ENCODE results near the gene DOCK1.
A peak's percentile ranks its signal among the peaks of the same experiment; 100 is the strongest.
"Not testable (repeated sequence)": the region's sequence is repeated elsewhere in the genome, so short reads cannot be mapped to it uniquely, and the experiment has no call there.

Gene DOCK1

DNA sequence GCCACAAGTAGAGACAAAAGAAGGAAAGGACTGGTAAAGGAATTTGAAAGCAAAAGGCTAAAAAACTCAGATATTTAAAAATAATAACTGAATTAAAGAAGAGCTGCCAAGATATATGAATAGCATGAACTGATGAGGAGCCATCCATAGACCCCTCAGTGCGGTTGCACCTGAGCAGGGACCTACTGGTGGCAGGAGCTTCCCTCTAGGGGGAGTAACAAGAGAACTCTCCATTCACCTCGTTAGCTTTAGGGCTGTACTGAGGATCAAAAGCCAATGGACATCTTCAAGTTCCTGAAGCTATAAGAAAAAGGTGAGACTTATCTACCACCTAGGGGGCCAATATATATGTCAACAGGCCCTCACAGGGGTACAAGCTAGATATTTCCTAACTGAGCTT, 27.8 kb upstream of the DOCK1 start:
- Histone ChIP-seq H2BK5ac (ENCODE audit: low read length) (no peak overlapping the region), H2AK5ac (ENCODE audit: low read depth, low read length) (no peak overlapping the region), H3K4ac (ENCODE audit: low read length) (no peak overlapping the region), H3K27me3 (ENCODE audit: control insufficient read depth in 3 of 3, insufficient read depth in 3 of 3, low read depth in 1 of 3, low read length in 3 of 3) (no peaks in the 10 kb centered on the region), H3K79me1 (ENCODE audit: low read depth, low read length) (no peaks in the 10 kb centered on the region), H4K91ac (ENCODE audit: low read depth, low read length, poor library complexity) (no peak overlapping the region), H3K27ac (replicated peaks; ENCODE audit: low read length) (no peak overlapping the region), H3K23ac (ENCODE audit: low read depth, low read length, poor library complexity) (no peak overlapping the region), H2BK15ac (ENCODE audit: low read length) (no peak overlapping the region), H4K8ac (ENCODE audit: low read depth, low read length) (no peak overlapping the region), H2BK120ac (ENCODE audit: low read depth, low read length) (no peak overlapping the region), H2AFZ (ENCODE audit: low read length) (no peak overlapping the region), H3K4me3 (ENCODE audit: low read length in 2 of 2) (no peak overlapping the region), H2BK12ac (ENCODE audit: low read length) (no peak overlapping the region), H3K18ac (ENCODE audit: low read length) (no peak overlapping the region), H3K9ac (ENCODE audit: low read depth, low read length, poor library complexity) (no peak overlapping the region), H3K4me2 (ENCODE audit: insufficient read depth, low read length, poor library complexity, severe bottlenecking) (no peak overlapping the region), H3K9me3 (replicated peaks in 1 of 2; ENCODE audit: control insufficient read depth in 2 of 2, insufficient read depth in 1 of 2, low read depth in 1 of 2, low read length in 2 of 2) (no peaks in the 10 kb centered on the region), H3K14ac (ENCODE audit: low read length) (no peak overlapping the region), H3K4me1 (ENCODE audit: control insufficient read depth in 2 of 2, insufficient read depth in 1 of 2, low read depth in 1 of 2, low read length in 2 of 2) (peaks cover 0 to 11% of the 10 kb centered on the region in 2 donors), H3K36me3 (replicated peaks in 1 of 2; ENCODE audit: control insufficient read depth in 2 of 2, insufficient read depth in 2 of 2, low read length in 2 of 2) (no peaks in the 10 kb centered on the region)
- DNase-seq (ENCODE audit: low spot score): no peak
- WGBS, 2 donors (ENCODE audit: extremely low coverage in 2 of 2, insufficient read length in 2 of 2, insufficient replicate concordance in 1 of 2): no CpG with 5 or more reads among the region's 2 CpGs

DNA sequence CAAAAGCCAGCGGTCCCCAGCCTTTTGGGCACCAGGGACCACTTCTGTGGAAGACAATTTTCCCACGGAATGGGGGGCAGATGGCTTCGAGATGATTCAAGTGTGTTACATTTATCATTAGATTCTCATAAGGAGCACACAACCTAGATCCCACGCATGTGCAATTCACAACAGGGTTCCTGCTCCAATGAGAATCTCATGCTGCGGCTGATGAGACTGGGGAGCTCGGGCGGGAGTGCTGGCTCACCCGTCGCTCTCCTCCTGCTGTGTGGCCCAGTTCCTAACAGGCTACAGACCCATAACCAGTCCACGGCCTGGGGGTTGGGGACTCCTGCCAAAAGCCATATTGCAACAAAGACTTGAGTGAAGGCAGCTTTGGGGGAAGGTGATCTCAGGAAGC, 26.6 kb upstream of the DOCK1 start:
- Histone ChIP-seq H3K4me1 (ENCODE audit: control insufficient read depth in 2 of 2, insufficient read depth in 1 of 2, low read depth in 1 of 2, low read length in 2 of 2) (peaks cover 0 to 4% of the 10 kb centered on the region in 2 donors), H2BK120ac (ENCODE audit: low read depth, low read length) (no peak overlapping the region), H3K4me3 (ENCODE audit: low read length in 2 of 2) (no peak overlapping the region), H2AFZ (ENCODE audit: low read length) (no peak overlapping the region), H4K91ac (ENCODE audit: low read depth, low read length, poor library complexity) (no peak overlapping the region), H2AK5ac (ENCODE audit: low read depth, low read length) (peak overlapping the region; percentile 14), H2BK12ac (ENCODE audit: low read length) (no peak overlapping the region), H3K36me3 (replicated peaks in 1 of 2; ENCODE audit: control insufficient read depth in 2 of 2, insufficient read depth in 2 of 2, low read length in 2 of 2) (no peaks in the 10 kb centered on the region), H3K27ac (replicated peaks; ENCODE audit: low read length) (no peak overlapping the region), H2BK15ac (ENCODE audit: low read length) (no peak overlapping the region), H3K14ac (ENCODE audit: low read length) (no peak overlapping the region), H4K8ac (ENCODE audit: low read depth, low read length) (no peak overlapping the region), H3K79me1 (ENCODE audit: low read depth, low read length) (no peaks in the 10 kb centered on the region), H3K9me3 (replicated peaks in 1 of 2; ENCODE audit: control insufficient read depth in 2 of 2, insufficient read depth in 1 of 2, low read depth in 1 of 2, low read length in 2 of 2) (no peaks in the 10 kb centered on the region), H3K27me3 (ENCODE audit: control insufficient read depth in 3 of 3, insufficient read depth in 3 of 3, low read depth in 1 of 3, low read length in 3 of 3) (no peaks in the 10 kb centered on the region), H2BK5ac (ENCODE audit: low read length) (no peak overlapping the region), H3K4ac (ENCODE audit: low read length) (no peak overlapping the region), H3K4me2 (ENCODE audit: insufficient read depth, low read length, poor library complexity, severe bottlenecking) (no peak overlapping the region), H3K9ac (ENCODE audit: low read depth, low read length, poor library complexity) (no peak overlapping the region), H3K18ac (ENCODE audit: low read length) (no peak overlapping the region), H3K23ac (ENCODE audit: low read depth, low read length, poor library complexity) (no peak overlapping the region)
- no peak for DNase-seq (ENCODE audit: low spot score)
- no CpG with 5 or more reads among the region's 10 CpGs for WGBS, 2 donors (ENCODE audit: extremely low coverage in 2 of 2, insufficient read length in 2 of 2, insufficient replicate concordance in 1 of 2)

DNA sequence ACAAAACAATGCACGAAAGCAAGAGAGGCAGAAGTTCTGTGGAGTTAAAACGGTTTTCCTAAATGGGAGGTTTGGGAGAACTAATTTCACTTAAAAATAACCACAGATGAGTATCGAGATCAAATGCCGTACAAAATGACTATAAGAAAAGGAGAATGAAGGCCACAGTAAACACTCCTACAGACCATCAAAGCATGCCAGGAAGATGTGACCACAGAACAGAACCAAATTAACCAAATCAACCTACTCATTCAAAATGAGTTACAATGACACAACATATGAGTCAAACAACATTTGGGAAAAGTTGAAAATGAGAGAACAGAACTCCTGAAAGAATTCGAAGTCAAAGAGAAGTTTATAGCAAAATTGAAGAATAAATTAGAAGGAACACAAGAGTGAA, 24.3 kb upstream of the DOCK1 start:
- Histone ChIP-seq H2AFZ (ENCODE audit: low read length) (no peak overlapping the region), H3K9me3 (replicated peaks in 1 of 2; ENCODE audit: control insufficient read depth in 2 of 2, insufficient read depth in 1 of 2, low read depth in 1 of 2, low read length in 2 of 2) (no peaks in the 10 kb centered on the region), H3K4me2 (ENCODE audit: insufficient read depth, low read length, poor library complexity, severe bottlenecking) (no peak overlapping the region), H3K14ac (ENCODE audit: low read length) (no peak overlapping the region), H3K79me1 (ENCODE audit: low read depth, low read length) (no peaks in the 10 kb centered on the region), H4K8ac (ENCODE audit: low read depth, low read length) (no peak overlapping the region), H3K18ac (ENCODE audit: low read length) (no peak overlapping the region), H4K91ac (ENCODE audit: low read depth, low read length, poor library complexity) (no peak overlapping the region), H3K4me1 (ENCODE audit: control insufficient read depth in 2 of 2, insufficient read depth in 1 of 2, low read depth in 1 of 2, low read length in 2 of 2) (no peaks in the 10 kb centered on the region), H3K4ac (ENCODE audit: low read length) (no peak overlapping the region), H3K9ac (ENCODE audit: low read depth, low read length, poor library complexity) (no peak overlapping the region), H2BK12ac (ENCODE audit: low read length) (no peak overlapping the region), H3K23ac (ENCODE audit: low read depth, low read length, poor library complexity) (no peak overlapping the region), H2BK5ac (ENCODE audit: low read length) (no peak overlapping the region), H2AK5ac (ENCODE audit: low read depth, low read length) (no peak overlapping the region), H3K4me3 (ENCODE audit: low read length in 2 of 2) (no peak overlapping the region), H2BK120ac (ENCODE audit: low read depth, low read length) (no peak overlapping the region), H2BK15ac (ENCODE audit: low read length) (no peak overlapping the region), H3K27ac (replicated peaks; ENCODE audit: low read length) (no peak overlapping the region), H3K36me3 (replicated peaks in 1 of 2; ENCODE audit: control insufficient read depth in 2 of 2, insufficient read depth in 2 of 2, low read length in 2 of 2) (no peaks in the 10 kb centered on the region), H3K27me3 (ENCODE audit: control insufficient read depth in 3 of 3, insufficient read depth in 3 of 3, low read depth in 1 of 3, low read length in 3 of 3) (no peaks in the 10 kb centered on the region)
- DNase-seq (ENCODE audit: low spot score): no peak
- WGBS, 2 donors (ENCODE audit: extremely low coverage in 2 of 2, insufficient read length in 2 of 2, insufficient replicate concordance in 1 of 2): no CpG with 5 or more reads among the region's 5 CpGs

DNA sequence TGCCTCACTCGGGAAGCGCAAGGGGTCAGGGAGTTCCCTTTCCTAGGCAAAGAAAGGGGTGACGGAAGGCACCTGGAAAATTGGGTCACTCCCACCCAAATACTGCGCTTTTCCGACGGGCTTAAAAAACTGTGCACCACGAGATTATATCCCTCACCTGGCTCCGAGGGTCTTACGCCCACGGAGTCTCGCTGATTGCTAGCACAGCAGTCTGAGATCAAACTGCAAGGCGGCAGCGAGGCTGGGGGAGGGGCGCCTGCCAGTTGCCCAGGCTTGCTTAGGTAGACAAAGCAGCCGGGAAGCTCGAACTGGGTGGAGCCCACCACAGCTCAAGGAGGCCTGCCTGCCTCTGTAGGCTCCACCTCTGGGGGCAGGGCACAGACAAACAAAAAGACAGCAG, 23.2 kb upstream of the DOCK1 start:
- not testable (repeated sequence) for H3K36me3 ChIP-seq (replicated peaks in 1 of 2; ENCODE audit: control insufficient read depth in 2 of 2, insufficient read depth in 2 of 2, low read length in 2 of 2); H3K9ac ChIP-seq (ENCODE audit: low read depth, low read length, poor library complexity); H2BK15ac ChIP-seq (ENCODE audit: low read length); H3K9me3 ChIP-seq (replicated peaks in 1 of 2; ENCODE audit: control insufficient read depth in 2 of 2, insufficient read depth in 1 of 2, low read depth in 1 of 2, low read length in 2 of 2); H2AK5ac ChIP-seq (ENCODE audit: low read depth, low read length); H3K27me3 ChIP-seq (ENCODE audit: control insufficient read depth in 3 of 3, insufficient read depth in 3 of 3, low read depth in 1 of 3, low read length in 3 of 3); H3K23ac ChIP-seq (ENCODE audit: low read depth, low read length, poor library complexity); DNase-seq (ENCODE audit: low spot score); H4K8ac ChIP-seq (ENCODE audit: low read depth, low read length); H3K79me1 ChIP-seq (ENCODE audit: low read depth, low read length); H3K14ac ChIP-seq (ENCODE audit: low read length); H3K4ac ChIP-seq (ENCODE audit: low read length); H2BK120ac ChIP-seq (ENCODE audit: low read depth, low read length); H4K91ac ChIP-seq (ENCODE audit: low read depth, low read length, poor library complexity); H2BK12ac ChIP-seq (ENCODE audit: low read length); H3K27ac ChIP-seq (replicated peaks; ENCODE audit: low read length); H2BK5ac ChIP-seq (ENCODE audit: low read length); H3K4me1 ChIP-seq (ENCODE audit: control insufficient read depth in 2 of 2, insufficient read depth in 1 of 2, low read depth in 1 of 2, low read length in 2 of 2)
- Histone ChIP-seq H2AFZ (ENCODE audit: low read length) (peak overlapping the region; percentile 81), H3K18ac (ENCODE audit: low read length) (peak overlapping the region; percentile 28), H3K4me2 (ENCODE audit: insufficient read depth, low read length, poor library complexity, severe bottlenecking) (peak overlapping the region; percentile 40), H3K4me3 (ENCODE audit: low read length in 2 of 2) (peak overlapping the region; percentile 22 to 54)
- no CpG with 5 or more reads among the region's 16 CpGs for WGBS, 2 donors (ENCODE audit: extremely low coverage in 2 of 2, insufficient read length in 2 of 2, insufficient replicate concordance in 1 of 2)

Data from neuronal stem cell (in vitro differentiated cells).